HL-60 (cell line): ENCODE measurements around the gene RAB9B.

Experiments
- DNase-seq, 2 experiments: peaks; one replicate each; pipeline ENCODE4 v3.0.0-alpha.2; 2010 to 2020; ENCODE audit warnings: low read depth in 1 of 2, low spot score in 1 of 2
- H3K27ac ChIP-seq: fragments of 250-450 bp; sonication (Bioruptor Pico); replicated peaks from 2 replicates; pipeline ENCODE4 v1.5.1; 2020; ENCODE audit warnings: mild to moderate bottlenecking, moderate library complexity
- H3K27me3 ChIP-seq: fragments of 250-450 bp; sonication (Bioruptor Pico); 2 replicates; pipeline ENCODE4 v1.5.1; 2021; ENCODE audit warnings: mild to moderate bottlenecking, moderate library complexity; ENCODE audit not compliant: insufficient read depth, poor library complexity, severe bottlenecking
- H3K4me3 ChIP-seq: replicated peaks from 2 replicates; pipeline ENCODE4 v1.5.1; 2011; ENCODE audit warnings: mild to moderate bottlenecking, control low read depth, low read length; ENCODE audit not compliant: insufficient read depth
- CTCF ChIP-seq: IDR thresholded peaks from one replicate; pipeline ENCODE4 v1.5.1; 2011; ENCODE audit warnings: low read length, control low read depth, inconsistent platforms; ENCODE audit not compliant: insufficient read depth
- GABPA ChIP-seq: IDR thresholded peaks from 2 replicates; pipeline ENCODE4 v1.6.1; 2012; ENCODE audit warnings: low read depth
- POLR2AphosphoS5 ChIP-seq: IDR thresholded peaks from 2 replicates; pipeline ENCODE4 v1.6.1; 2012; ENCODE audit warnings: low read depth
- REST ChIP-seq: IDR thresholded peaks from 2 replicates; pipeline ENCODE4 v1.6.1; 2012; ENCODE audit warnings: low read depth; ENCODE audit not compliant: insufficient replicate concordance
- SPI1 ChIP-seq: IDR thresholded peaks from 2 replicates; pipeline ENCODE4 v1.6.1; 2012; ENCODE audit warnings: low read depth, mild to moderate bottlenecking, borderline replicate concordance

Gene RAB9B

GRCh38 chrX:103794119-103794518, 37.9 kb downstream of the RAB9B start:
- Histone ChIP-seq H3K27me3 (no peaks in the 10 kb centered on the region), H3K4me3 (no peak overlapping the region), H3K27ac (no peak overlapping the region)
- no peak for DNase-seq
- TF ChIP-seq SPI1, result no peak
- TF ChIP-seq CTCF, result no peak

GRCh38 chrX:103793545-103793940, 38.5 kb downstream of the RAB9B start:
- Histone ChIP-seq H3K4me3 (no peak overlapping the region), H3K27ac (no peak overlapping the region), H3K27me3 (no peaks in the 10 kb centered on the region)
- no peak for TF ChIP-seq REST
- no peak for TF ChIP-seq CTCF
- no peak for TF ChIP-seq GABPA
- no peak for TF ChIP-seq POLR2AphosphoS5
- TF ChIP-seq SPI1, result no peak
- no peak for DNase-seq

- Histone ChIP-seq H3K27me3 (no peaks in the 10 kb centered on the region), H3K27ac (no peak overlapping the region), H3K4me3 (no peak overlapping the region)
- DNase-seq, result no peak
- TF ChIP-seq REST (no peak), SPI1 (no peak), POLR2AphosphoS5 (no peak), CTCF (no peak), GABPA (no peak)
These were observed 39.0 kb downstream of the RAB9B start for GRCh38 chrX:103792916-103793544.
